Measurements from ENCODE around the gene EFCAB9.
"Not testable (repeated sequence)": the region's sequence is repeated elsewhere in the genome, so short reads cannot be mapped to it uniquely, and the experiment has no call there.

Gene EFCAB9

DNA sequence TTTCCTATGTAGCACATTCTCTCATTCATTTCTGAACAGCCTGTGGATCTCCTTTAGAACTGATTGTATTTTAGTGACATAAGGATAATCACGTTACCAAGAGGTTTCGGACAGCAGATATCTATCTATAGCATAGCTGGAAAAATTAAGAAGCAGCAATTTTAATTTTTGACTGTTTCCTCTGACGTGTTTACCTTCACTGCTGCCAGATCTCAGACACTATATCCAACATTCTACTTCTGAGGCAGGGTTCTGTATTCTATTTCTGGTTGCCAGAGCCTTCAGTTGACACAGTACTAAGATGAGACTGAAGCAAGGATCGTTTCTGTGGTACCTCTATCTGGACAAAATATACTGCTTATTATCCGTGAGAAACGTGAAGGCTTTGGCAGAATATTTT is at the start of gene EFCAB9:
Gene EFCAB9 (plus strand): TSS at position 301 of the 400 bp plus-strand sequence. CDS start 1 bp downstream, at position 302.
- no peak for DNase-seq

GRCh38 chr5:172144291-172144815 is 49.6 kb upstream of the EFCAB9 start:
- peak in 31 of 56 donors; percentile 10 to 65 (median 35) for DNase-seq

DNA sequence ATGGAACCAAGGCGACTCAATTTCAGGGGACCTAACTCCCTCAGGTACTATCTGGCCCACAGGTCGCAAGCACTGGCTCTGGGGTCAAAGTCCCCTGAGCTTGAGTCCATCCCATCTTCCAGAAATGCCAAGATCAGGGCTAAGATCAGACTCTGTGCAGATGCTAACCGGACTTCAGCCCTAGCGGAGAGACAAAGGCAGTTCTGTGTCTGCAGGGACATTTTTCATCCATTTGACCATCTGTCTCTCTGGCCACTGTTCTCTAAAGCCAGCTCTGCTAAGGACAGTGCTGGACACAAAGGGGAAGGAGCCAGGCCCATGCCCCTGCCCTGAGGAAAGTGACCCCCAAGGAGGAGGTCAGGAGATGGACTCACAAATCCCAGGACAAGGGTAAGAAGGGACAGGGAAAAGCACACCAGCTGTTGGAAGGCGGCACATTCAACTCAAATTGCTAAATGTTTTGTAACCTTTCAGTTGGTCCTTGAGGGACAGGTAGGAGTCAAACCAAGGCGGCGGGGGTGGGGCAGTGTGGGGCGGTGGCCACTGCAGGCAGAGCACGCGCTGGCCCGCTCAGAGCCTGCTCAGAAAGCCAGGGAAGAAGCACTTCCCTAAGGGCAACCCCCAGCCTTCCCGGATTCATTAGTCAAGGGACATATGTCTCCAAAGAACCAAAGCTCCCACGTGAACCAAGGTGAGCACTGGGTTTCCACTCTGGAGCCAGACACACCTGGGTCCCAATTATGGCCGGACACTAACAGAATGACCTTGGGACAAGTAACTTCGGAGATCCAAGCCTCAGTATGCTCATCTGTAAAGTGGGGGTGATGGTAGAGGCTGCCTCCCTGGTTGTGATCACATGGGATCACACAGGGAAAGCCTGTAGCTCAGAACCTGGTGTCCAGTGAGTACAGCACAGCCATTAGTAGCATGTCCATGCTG is 48.8 kb upstream of the EFCAB9 start:
- peak in 8 of 56 donors; percentile 10 to 37 (median 31) for DNase-seq

GRCh38 chr5:172145870-172146747 is 47.9 kb upstream of the EFCAB9 start:
- peak in 1 of 56 donors; percentile 40 for DNase-seq

DNA sequence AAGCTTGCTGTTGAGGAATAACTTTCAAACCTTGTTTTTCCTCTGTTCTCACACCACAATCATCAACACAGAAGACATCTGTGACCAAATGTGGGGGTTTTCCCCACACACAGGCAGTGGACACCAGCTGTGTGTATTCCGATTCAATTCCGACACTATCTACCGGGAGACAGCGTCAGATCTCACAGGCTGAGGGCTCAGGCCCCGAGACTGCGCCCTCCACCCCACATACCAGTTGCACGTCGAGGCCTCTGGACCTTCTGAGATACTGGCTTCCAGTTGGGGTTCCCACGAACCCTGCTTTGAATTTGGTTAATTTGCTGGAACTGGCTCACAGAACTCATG is 47.3 kb upstream of the EFCAB9 start:
- DNase-seq: no peak

GRCh38 chr5:172147857-172148256 is 46.1 kb upstream of the EFCAB9 start:
- no peak for DNase-seq

GRCh38 chr5:172148381-172148780 is 45.6 kb upstream of the EFCAB9 start:
- no peak for DNase-seq

- no peak for DNase-seq
Measured at GRCh38 chr5:172149073-172149472, 44.9 kb upstream of the EFCAB9 start.

- not testable (repeated sequence) for DNase-seq
Measured at GRCh38 chr5:172149481-172149880, 44.5 kb upstream of the EFCAB9 start.

GRCh38 chr5:172150514-172151425 is 43.2 kb upstream of the EFCAB9 start:
- peak in 12 of 56 donors; percentile 10 to 61 (median 28) for DNase-seq

GRCh38 chr5:172151661-172152210 is 42.2 kb upstream of the EFCAB9 start:
- no peak for DNase-seq

- DNase-seq: no peak
Measured at GRCh38 chr5:172153695-172154094, 40.3 kb upstream of the EFCAB9 start.

GRCh38 chr5:172155101-172155500 is 38.9 kb upstream of the EFCAB9 start:
- DNase-seq: not testable (repeated sequence)

- DNase-seq: no peak
Measured at GRCh38 chr5:172156541-172156994, 37.4 kb upstream of the EFCAB9 start.

DNA sequence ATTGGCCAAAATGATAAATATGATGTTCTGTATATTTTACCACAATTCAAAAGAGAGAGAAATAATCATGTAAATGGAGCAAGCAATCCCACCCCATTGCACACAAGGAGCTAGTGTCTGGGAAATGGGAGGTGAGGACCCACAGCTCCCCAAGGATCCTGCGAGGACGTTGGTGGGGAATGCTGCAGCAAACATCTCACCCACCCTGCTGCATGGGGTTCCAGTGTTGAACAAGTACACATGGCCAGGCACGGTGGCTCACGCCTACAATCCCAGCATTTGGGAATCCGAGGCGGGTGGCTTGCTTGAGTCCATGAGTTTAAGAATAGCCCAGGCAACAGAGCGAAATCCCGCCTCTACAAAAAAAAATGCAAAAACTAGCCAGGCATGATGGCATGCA is 35.0 kb upstream of the EFCAB9 start:
- DNase-seq: no peak

DNA sequence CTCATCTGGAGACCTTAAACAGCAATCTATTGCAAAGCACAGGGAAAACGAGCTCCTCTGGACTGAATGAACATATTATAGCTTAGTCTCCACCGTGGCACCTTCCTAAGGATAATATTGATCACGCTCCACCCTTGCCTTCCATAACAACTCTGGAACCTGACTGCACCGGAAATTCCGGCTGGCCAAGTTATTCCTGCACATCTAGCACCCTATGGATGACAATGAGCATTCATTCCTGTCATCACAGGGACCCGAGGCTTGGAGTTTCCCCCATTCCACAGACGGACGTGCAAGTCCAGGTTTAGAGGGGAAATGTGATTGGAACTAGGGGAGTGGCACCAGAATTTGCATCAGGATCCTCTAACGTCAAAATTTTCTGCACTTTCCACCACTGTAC is 33.5 kb upstream of the EFCAB9 start:
- DNase-seq: no peak

DNA sequence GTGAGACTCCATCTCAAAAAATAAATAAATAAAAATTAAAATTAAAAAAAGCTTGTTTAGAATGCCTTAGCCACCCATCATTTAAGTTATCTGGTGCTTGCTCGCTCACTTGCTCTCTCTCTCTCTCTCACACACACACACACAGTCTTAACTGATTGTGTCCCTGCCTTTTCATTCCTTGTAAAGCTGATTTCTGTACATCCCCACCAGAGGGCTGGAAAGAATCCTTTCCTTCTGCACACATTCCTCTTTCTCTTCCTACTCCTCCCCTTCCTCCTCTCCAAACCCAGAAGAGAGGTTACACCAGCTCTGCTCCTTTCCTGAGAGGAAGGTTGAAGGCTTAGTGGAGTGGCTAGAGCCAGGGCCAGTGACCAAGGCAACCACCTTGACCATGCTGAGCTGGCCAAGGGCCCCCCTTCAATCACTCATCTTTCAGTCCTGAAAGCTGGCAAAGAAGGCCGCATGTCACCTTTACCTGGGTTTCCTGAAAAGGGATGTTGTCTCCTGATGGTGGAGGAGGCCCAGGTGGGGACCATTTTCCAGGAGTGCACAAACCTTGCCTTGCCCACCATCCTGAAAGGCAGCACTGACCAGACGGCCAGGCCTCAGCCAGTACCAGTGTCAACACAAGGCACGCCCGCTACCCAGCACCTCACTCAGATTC is 31.5 kb upstream of the EFCAB9 start:
- DNase-seq: no peak

DNA sequence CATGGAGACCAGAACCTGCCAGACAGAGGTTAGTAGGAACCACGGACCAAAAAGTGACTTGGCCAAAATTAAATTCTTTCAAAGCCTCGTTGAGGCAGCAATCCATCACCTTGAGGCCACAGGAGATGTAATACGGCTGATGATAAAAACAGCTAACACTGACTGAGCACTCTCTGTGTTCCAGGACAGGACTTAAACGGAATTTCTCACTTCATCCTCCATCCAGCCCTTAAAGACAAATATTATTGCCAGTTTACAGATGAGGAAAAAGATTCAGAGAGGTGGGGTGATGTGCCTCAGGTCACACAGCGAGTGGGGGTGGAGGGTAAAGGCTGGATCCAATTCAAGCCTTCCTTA is 31.0 kb upstream of the EFCAB9 start:
- DNase-seq: no peak

DNA sequence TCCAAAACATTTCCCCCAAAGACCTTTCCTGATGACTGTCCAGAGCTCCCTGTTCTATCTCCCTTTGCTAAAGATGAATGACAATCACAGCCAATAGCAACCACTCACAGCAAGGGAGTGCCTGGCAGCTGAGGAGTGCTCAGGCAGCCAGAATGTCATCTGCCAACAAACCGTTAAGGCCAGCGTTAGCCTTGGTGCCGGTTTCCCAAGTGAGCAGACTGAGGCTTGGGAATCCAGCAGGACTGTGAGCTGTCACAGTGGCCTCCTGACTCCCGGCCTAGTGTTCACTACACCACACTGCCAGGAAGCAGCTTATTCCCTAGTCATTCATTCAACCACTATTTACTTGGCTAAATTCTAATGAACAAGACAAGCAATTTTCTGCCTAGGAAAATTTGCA is 30.6 kb upstream of the EFCAB9 start:
- peak in 29 of 56 donors; percentile 20 to 78 (median 42) for DNase-seq

DNA sequence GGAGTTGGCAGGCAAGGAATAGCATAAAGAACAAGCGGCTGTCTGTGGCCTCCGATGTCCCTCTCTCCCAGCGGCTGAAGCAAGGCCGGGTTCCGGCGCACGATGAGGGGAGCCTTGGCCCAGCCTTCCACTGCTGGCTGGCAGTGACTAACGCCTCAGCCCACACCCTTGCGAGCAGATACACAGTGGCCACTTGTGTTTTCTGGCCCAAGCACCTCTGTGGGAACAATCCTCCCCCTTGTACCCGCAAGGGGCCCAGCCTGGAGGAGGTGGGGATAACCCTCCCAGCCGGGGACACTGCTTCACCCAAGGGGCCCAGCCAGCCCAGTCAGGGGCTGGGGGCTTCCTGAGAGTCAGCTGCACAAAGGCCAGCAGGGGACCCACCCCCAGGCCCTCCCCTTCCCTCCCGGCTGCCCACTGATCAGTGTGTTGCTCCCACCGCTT is 29.2 kb upstream of the EFCAB9 start:
- DNase-seq: peak in 39 of 56 donors; percentile 14 to 74 (median 51)
